Endothelial cell of umbilical vein (primary cell): ENCODE data around the gene DCLK1. TPM values are rescaled to one million over a fixed set of nuclear protein-coding genes. Genes with fewer than 3 reads are reported as not detected.

ENCODE experiments used
- BruUV-seq: library from RNA; stranded (reverse); fragments of 400-500 nt; replicated peaks from 2 replicates; lab custom pipeline; 2021; lab: Mats Ljungman, UMichigan
- CTCF ChIA-PET: fragments of 300-600, 350-600 bp; sonication (Branson Sonifier 250); formaldehyde crosslinking; loops from one replicate; lab custom pipeline; 2021; ENCODE audit warnings: antibody characterized with exemption, inconsistent platforms; lab: Charles Lee
- POLR2A ChIA-PET: fragments of 300-600, 350-600 bp; sonication (Branson Sonifier 250); formaldehyde crosslinking; loops from one replicate; lab custom pipeline; 2021; ENCODE audit warnings: antibody characterized with exemption, inconsistent platforms; lab: Charles Lee
- DNase-seq: peaks from one replicate; pipeline ENCODE4 v3.0.0-alpha.2; 2011; ENCODE audit warnings: low read depth, low spot score
- FAIRE-seq: peaks from 2 replicates; lab custom pipeline; 2011; peaks lifted over from hg19 to GRCh38; lab: Jason Lieb, UNC
- H2AFZ ChIP-seq: 2 replicates; pipeline ENCODE4 v1.6.0; 2012; ENCODE audit warnings: low read depth, low read length, control low read depth, inconsistent platforms
- H3K27ac ChIP-seq: 2 replicates; pipeline ENCODE4 v1.5.1; 2011; ENCODE audit warnings: low read depth, mild to moderate bottlenecking, control low read depth, low read length, moderate library complexity; ENCODE audit not compliant: insufficient read depth
- H3K27me3 ChIP-seq, 2 experiments: 2 replicates each; pipeline versions ENCODE4 v1.6.0 to v1.6.1; 2011; ENCODE audit warnings: low read length in 2 of 2, mixed read lengths in 1 of 2; ENCODE audit not compliant: control insufficient read depth in 2 of 2, insufficient read depth in 2 of 2
- H3K36me3 ChIP-seq, 2 experiments: 2 replicates in 1 of 2; 3 replicates in 1 of 2; pipeline ENCODE4 v1.5.1; 2011; ENCODE audit warnings: low read length in 2 of 2, mild to moderate bottlenecking in 1 of 2, moderate library complexity in 1 of 2; ENCODE audit not compliant: control insufficient read depth in 2 of 2, insufficient read depth in 2 of 2; ENCODE audit errors: extremely low read depth in 1 of 2
- H3K4me1 ChIP-seq: 3 replicates; pipeline ENCODE4 v1.5.1; 2011; ENCODE audit warnings: mild to moderate bottlenecking, low read length; ENCODE audit not compliant: control insufficient read depth, insufficient read depth; ENCODE audit errors: extremely low read depth
- H3K4me2 ChIP-seq: 2 replicates; pipeline ENCODE4 v1.6.1; 2011; ENCODE audit warnings: low read length, control low read depth, mixed read lengths; ENCODE audit not compliant: insufficient read depth
- H3K4me3 ChIP-seq, 3 experiments: fragments of 200-600 bp in 1 of 3; sonication (generic), shearing (Covaris generic) in 1 of 3; replicated peaks in 1 of 3; 2 replicates each; pipeline ENCODE4 v1.5.1; 2011 to 2016; ENCODE audit warnings: control low read depth in 3 of 3, low read length in 3 of 3, mild to moderate bottlenecking in 2 of 3, inconsistent platforms in 1 of 3, low read depth in 1 of 3, moderate library complexity in 1 of 3; ENCODE audit not compliant: insufficient read depth in 1 of 3
- H3K79me2 ChIP-seq: 2 replicates; pipeline ENCODE4 v1.6.0; 2012; ENCODE audit warnings: low read length, inconsistent platforms; ENCODE audit not compliant: control insufficient read depth, insufficient read depth
- H3K9ac ChIP-seq: replicated peaks from 2 replicates; pipeline ENCODE3; 2011; ENCODE audit warnings: low read length, control low read depth; ENCODE audit not compliant: insufficient read depth; ENCODE audit errors: extremely low read depth
- H3K9me1 ChIP-seq: replicated peaks from 3 replicates; pipeline ENCODE4 v1.6.0; 2011; ENCODE audit warnings: mild to moderate bottlenecking, low read length; ENCODE audit not compliant: control insufficient read depth, insufficient read depth; ENCODE audit errors: extremely low read depth
- H3K9me3 ChIP-seq: replicated peaks from 2 replicates; pipeline ENCODE4 v1.5.1; 2012; ENCODE audit warnings: low read length, inconsistent platforms; ENCODE audit not compliant: control insufficient read depth, insufficient read depth
- H4K20me1 ChIP-seq: replicated peaks from 2 replicates; pipeline ENCODE3; 2011; ENCODE audit warnings: mild to moderate bottlenecking, low read length; ENCODE audit not compliant: control insufficient read depth, insufficient read depth; ENCODE audit errors: extremely low read depth
- EZH2 ChIP-seq: IDR thresholded peaks from 2 replicates; pipeline ENCODE4 v1.6.1; 2012; ENCODE audit warnings: borderline replicate concordance, low read depth, mild to moderate bottlenecking, moderate library complexity, low read length, inconsistent platforms; ENCODE audit not compliant: severe bottlenecking
- FOS ChIP-seq: IDR thresholded peaks from 2 replicates; pipeline ENCODE4 v1.6.1; 2011; ENCODE audit warnings: mild to moderate bottlenecking, low read length, moderate library complexity, borderline replicate concordance; ENCODE audit not compliant: insufficient read depth
- JUN ChIP-seq: IDR thresholded peaks from 2 replicates; pipeline ENCODE4 v1.6.1; 2011; ENCODE audit warnings: borderline replicate concordance, low read depth; ENCODE audit not compliant: insufficient read length, insufficient read depth
- MYC ChIP-seq: IDR thresholded peaks from one replicate; pipeline ENCODE4 v1.6.1; 2011; ENCODE audit warnings: mild to moderate bottlenecking, low read depth, low read length
- POLR2A ChIP-seq: IDR thresholded peaks from 2 replicates; pipeline ENCODE4 v1.6.1; 2012; ENCODE audit warnings: low read depth, mild to moderate bottlenecking, control low read depth, low read length
- POLR2AphosphoS5 ChIP-seq: IDR thresholded peaks from 2 replicates; pipeline ENCODE4 v1.6.1; 2012; ENCODE audit warnings: low read depth, mild to moderate bottlenecking, control low read depth, low read length, moderate library complexity; ENCODE audit not compliant: insufficient read depth
- dilution Hi-C: fragments of 300-500 bp; cut with MboI; formaldehyde crosslinking; loops from one replicate; pipeline ENCODE4 v1.15.0; 2019; ENCODE audit warnings: low sequenced_read_pairs; ENCODE audit not compliant: extremely low pct_ligation_motif_present
- intact Hi-C: fragments of 100-400 bp; cut with micrococcal nuclease; formaldehyde crosslinking; loops from one replicate; pipeline ENCODE4 v1.10.0; 2022
- polyA plus RNA-seq, 4 experiments: library from polyadenylated mRNA; depleted of rRNA in 3 of 4; stranded (reverse) in 3 of 4; unstranded in 1 of 4; fragments of >200 nt; gene quantifications; 2 replicates each; pipeline versions ENCODE4 v1.2.1 to v1.2.3, GENCODE V29; 2011 to 2012; ENCODE audit warnings: missing spikeins in 1 of 4
- total RNA-seq: library from RNA; stranded (reverse); gene quantifications from 2 replicates; pipeline ENCODE4 v1.2.3, GENCODE V29; 2021
- TF ChIP-seq, protein P1 (sequence below): IDR thresholded peaks from 2 replicates; pipeline ENCODE4 v1.6.1; 2011; ENCODE audit not compliant: insufficient read depth, insufficient read length
- TF ChIP-seq, protein P2 (sequence below), 2 donors: IDR thresholded peaks; 1 replicate in 1 of 2; 2 replicates in 1 of 2; pipeline ENCODE4 v1.5.1; 2011; ENCODE audit warnings: low read length in 2 of 2, mild to moderate bottlenecking in 2 of 2, moderate library complexity in 2 of 2, control low read depth in 1 of 2, inconsistent platforms in 1 of 2, low read depth in 1 of 2; ENCODE audit not compliant: insufficient read depth in 1 of 2; ENCODE audit errors: extremely low read depth in 1 of 2

Gene DCLK1
- total and polyA plus RNA-seq, 2 donors (not counting 3 experiments of a cell fraction or from before 2014, with no cell fraction given): 0.28 to 3.9 TPM

DNA sequence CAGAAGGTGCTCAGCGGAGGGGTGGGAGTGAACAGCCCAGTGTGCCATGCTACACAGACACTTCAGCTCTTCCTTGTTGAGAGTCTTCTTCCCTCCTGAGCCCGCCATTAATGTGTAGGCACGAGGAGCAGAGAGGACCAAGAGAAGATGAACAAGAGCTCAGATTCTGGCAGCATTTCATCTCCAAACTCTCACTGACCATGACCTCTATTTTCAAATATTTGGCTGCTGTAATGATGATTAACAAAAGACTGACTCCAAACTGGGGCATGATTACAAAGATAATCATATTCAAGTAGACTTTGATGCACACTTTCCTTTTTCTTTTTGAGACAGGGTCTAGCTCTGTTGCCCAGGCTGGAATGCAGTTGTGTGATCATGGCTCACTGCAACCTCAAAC, 236.5 kb downstream of the DCLK1 start:
- no peaks in the 10 kb centered on the region for H3K4me1 ChIP-seq
- H3K27ac ChIP-seq: no peak overlapping the region
- H3K4me3 ChIP-seq: no peak overlapping the region
- no TSS peak for BruUV-seq
- no peaks in the 10 kb centered on the region for H4K20me1 ChIP-seq
- DNase-seq (no peak), FAIRE-seq (no peak)
- no peak overlapping the region for H3K9ac ChIP-seq
- H3K27me3 ChIP-seq: no peaks in the 10 kb centered on the region
- dilution Hi-C loops (no loop called here), intact Hi-C loops (no loop called here)
- no peaks in the 10 kb centered on the region for H3K9me1 ChIP-seq
- H3K4me2 ChIP-seq: no peak overlapping the region
- H3K79me2 ChIP-seq: no peaks in the 10 kb centered on the region
- H3K9me3 ChIP-seq: no peaks in the 10 kb centered on the region
- ChIA-PET POLR2A (no interaction called here), CTCF (interaction anchor here (0.9 kb wide), 1 partner anchor 105 kb away, joined by 3 read pairs; no protein-coding TSS in a partner anchor)
- H2AFZ ChIP-seq: no peak overlapping the region
- H3K36me3 ChIP-seq: no peaks in the 10 kb centered on the region
- no peak for TF ChIP-seq POLR2A
- TF ChIP-seq FOS: no peak
- TF ChIP-seq POLR2AphosphoS5: no peak
- TF ChIP-seq, protein P1, sequence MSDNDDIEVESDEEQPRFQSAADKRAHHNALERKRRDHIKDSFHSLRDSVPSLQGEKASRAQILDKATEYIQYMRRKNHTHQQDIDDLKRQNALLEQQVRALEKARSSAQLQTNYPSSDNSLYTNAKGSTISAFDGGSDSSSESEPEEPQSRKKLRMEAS: no peak
- no peak for TF ChIP-seq MYC
- TF ChIP-seq EZH2: no peak

DNA sequence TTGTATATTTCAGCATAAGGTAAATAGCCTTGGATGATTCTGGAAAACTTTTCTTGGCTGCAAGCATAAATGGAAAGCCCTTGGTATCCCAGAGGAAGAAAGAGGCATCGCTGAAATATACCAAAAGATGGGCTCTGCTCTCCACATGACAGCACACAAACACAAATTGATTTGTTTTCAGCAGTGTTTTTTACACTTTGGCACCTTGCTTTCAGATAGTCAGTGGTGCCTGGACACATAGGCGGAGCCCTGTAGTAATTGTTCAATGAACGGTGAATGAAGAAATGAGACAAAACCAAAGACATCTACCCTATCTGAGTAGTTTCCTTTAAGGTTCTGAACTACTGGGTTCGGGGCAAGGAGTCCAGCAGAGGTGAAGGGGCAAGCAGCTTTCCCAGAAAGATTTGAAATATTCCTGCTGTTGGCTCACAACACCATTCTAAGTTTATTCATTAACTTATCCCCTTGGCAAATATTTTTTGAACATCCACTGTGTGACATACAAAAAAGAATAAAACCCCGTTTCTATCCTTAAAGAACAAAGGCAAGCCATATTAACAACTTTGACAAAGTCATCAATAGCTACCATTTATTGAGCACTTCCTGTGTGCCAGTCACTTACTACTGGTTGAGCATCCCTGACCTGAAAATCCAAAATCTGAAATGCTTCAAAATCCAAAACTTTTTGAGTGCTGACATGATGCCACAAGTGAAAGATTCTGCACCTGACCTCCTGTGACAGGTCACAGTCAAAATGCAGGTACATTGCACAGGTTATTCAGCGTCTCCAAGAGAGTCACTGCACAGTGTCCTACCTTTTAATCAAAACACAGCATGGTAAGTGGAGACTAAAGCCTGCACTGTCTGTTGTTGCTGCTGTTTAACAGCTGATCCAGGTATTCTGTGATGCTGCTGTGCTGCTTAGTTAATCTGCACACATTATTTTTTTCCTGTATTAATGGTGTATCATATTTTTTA, 238.1 kb downstream of the DCLK1 start:
- dilution Hi-C loops: no loop called here

More for the DNA sequence above, 238.1 kb downstream of the DCLK1 start:
- BruUV-seq: no TSS peak
- Histone ChIP-seq H3K4me3 (no peak overlapping the region), H4K20me1 (no peaks in the 10 kb centered on the region), H3K36me3 (no peaks in the 10 kb centered on the region), H3K27me3 (no peaks in the 10 kb centered on the region), H3K4me2 (no peak overlapping the region), H3K9me3 (no peaks in the 10 kb centered on the region), H3K4me1 (no peaks in the 10 kb centered on the region), H3K9ac (no peak overlapping the region), H3K27ac (no peak overlapping the region), H3K79me2 (no peaks in the 10 kb centered on the region), H2AFZ (no peak overlapping the region), H3K9me1 (no peaks in the 10 kb centered on the region)
- CTCF ChIA-PET: no interaction called here
- intact Hi-C loops: no loop called here
- DNase-seq: no peak
- POLR2A ChIA-PET: no interaction called here
- TF ChIP-seq EZH2 (no peak), MYC (no peak), JUN (no peak), FOS (no peak)
- TF ChIP-seq, protein P2, sequence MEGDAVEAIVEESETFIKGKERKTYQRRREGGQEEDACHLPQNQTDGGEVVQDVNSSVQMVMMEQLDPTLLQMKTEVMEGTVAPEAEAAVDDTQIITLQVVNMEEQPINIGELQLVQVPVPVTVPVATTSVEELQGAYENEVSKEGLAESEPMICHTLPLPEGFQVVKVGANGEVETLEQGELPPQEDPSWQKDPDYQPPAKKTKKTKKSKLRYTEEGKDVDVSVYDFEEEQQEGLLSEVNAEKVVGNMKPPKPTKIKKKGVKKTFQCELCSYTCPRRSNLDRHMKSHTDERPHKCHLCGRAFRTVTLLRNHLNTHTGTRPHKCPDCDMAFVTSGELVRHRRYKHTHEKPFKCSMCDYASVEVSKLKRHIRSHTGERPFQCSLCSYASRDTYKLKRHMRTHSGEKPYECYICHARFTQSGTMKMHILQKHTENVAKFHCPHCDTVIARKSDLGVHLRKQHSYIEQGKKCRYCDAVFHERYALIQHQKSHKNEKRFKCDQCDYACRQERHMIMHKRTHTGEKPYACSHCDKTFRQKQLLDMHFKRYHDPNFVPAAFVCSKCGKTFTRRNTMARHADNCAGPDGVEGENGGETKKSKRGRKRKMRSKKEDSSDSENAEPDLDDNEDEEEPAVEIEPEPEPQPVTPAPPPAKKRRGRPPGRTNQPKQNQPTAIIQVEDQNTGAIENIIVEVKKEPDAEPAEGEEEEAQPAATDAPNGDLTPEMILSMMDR (IDR thresholded peaks at IDR 0.05; ENCODE audit: extremely low read depth in 1 of 2, insufficient read depth in 1 of 2, low read depth in 1 of 2, low read length in 2 of 2): no peak
- TF ChIP-seq, protein P1: no peak
- no peak for FAIRE-seq
